G401 (cell line): ENCODE measurements around the gene PLEKHA1. TPM values are rescaled to one million over a fixed set of nuclear protein-coding genes. Genes with fewer than 3 reads are reported as not detected.

Experiments used
- DNase-seq: peaks from one replicate; pipeline ENCODE4 v3.0.0-alpha.2; 2015; ENCODE audit warnings: low spot score
- in situ Hi-C: cut with HindIII; loops from 2 replicates; pipeline ENCODE4 v1.10.0; 2016; ENCODE audit warnings: low sequenced_read_pairs, mixed read lengths
- total RNA-seq: library from RNA; depleted of rRNA; stranded (reverse); fragments of >200 nt; shearing (Covaris generic); gene quantifications from 2 replicates; pipeline ENCODE4 v1.2.3, GENCODE V29; 2014

PLEKHA1 gene
- total RNA-seq, 1 experiment from 2014 or later = 21.3 TPM

GRCh38 chr10:122413327-122413726 lies 38.8 kb downstream of the PLEKHA1 start:
- in situ Hi-C loops = no loop called here
- DNase-seq = no peak

GRCh38 chr10:122417667-122418066 lies 43.2 kb downstream of the PLEKHA1 start:
- in situ Hi-C loops = no loop called here
- no peak for DNase-seq

GRCh38 chr10:122419016-122419415 lies 44.5 kb downstream of the PLEKHA1 start:
- no peak for DNase-seq
- in situ Hi-C loops = no loop called here

- no peak for DNase-seq
- in situ Hi-C loops = no loop called here
These were observed 45.5 kb downstream of the PLEKHA1 start for GRCh38 chr10:122419876-122420623.

- in situ Hi-C loops = no loop called here
- DNase-seq = no peak
These were observed 46.1 kb downstream of the PLEKHA1 start for GRCh38 chr10:122420624-122421007.

- in situ Hi-C loops = no loop called here
- DNase-seq = no peak
These were observed 46.6 kb downstream of the PLEKHA1 start for GRCh38 chr10:122421054-122421625.

- in situ Hi-C loops = no loop called here
These were observed 47.2 kb downstream of the PLEKHA1 start for GRCh38 chr10:122421742-122422141.

GRCh38 chr10:122422266-122422989 lies 47.9 kb downstream of the PLEKHA1 start:
- no peak for DNase-seq
- in situ Hi-C loops = no loop called here

More at GRCh38 chr10:122421742-122422141, 47.2 kb downstream of the PLEKHA1 start:
- no peak for DNase-seq

- in situ Hi-C loops = no loop called here
These were observed 49.6 kb downstream of the PLEKHA1 start for GRCh38 chr10:122424059-122424458.

GRCh38 chr10:122426829-122427228 lies 52.3 kb downstream of the PLEKHA1 start:
- DNase-seq = no peak
- in situ Hi-C loops = no loop called here

More at GRCh38 chr10:122424059-122424458, 49.6 kb downstream of the PLEKHA1 start:
- no peak for DNase-seq

- in situ Hi-C loops = no loop called here
- no peak for DNase-seq
These were observed 52.8 kb downstream of the PLEKHA1 start for GRCh38 chr10:122427280-122427679.

GRCh38 chr10:122435212-122435827 lies 60.8 kb downstream of the PLEKHA1 start:
- peak; percentile 46 for DNase-seq
- in situ Hi-C loops = no loop called here

- in situ Hi-C loops = no loop called here
- no peak for DNase-seq
These were observed 67.5 kb downstream of the PLEKHA1 start for GRCh38 chr10:122441961-122442360.

GRCh38 chr10:122445469-122445868 lies 71.0 kb downstream of the PLEKHA1 start:
- in situ Hi-C loops = no loop called here
- DNase-seq = no peak

GRCh38 chr10:122445904-122446303 lies 71.4 kb downstream of the PLEKHA1 start:
- in situ Hi-C loops = no loop called here
- no peak for DNase-seq

- in situ Hi-C loops = no loop called here
- no peak for DNase-seq
These were observed 72.3 kb downstream of the PLEKHA1 start for GRCh38 chr10:122446668-122447423.

- in situ Hi-C loops = no loop called here
- no peak for DNase-seq
These were observed 74.1 kb downstream of the PLEKHA1 start for GRCh38 chr10:122448600-122448999.

- no peak for DNase-seq
- in situ Hi-C loops = no loop called here
These were observed 74.6 kb downstream of the PLEKHA1 start for GRCh38 chr10:122449153-122449552.

- in situ Hi-C loops = no loop called here
- DNase-seq = no peak
These were observed 76.0 kb downstream of the PLEKHA1 start for GRCh38 chr10:122450353-122450990.
